SU-DHL-6 (cell line): Measurements from ENCODE around the gene CRISP1.

Experiments used
- H2AFZ ChIP-seq: fragments of 200-600 bp; sonication (generic); 2 replicates; pipeline ENCODE4 v1.6.1; 2014; ENCODE audit warnings: low read depth, mild to moderate bottlenecking, moderate library complexity, mixed read lengths, antibody characterized with exemption, low read length; ENCODE audit not compliant: severe bottlenecking
- H3F3A ChIP-seq: fragments of 200-600 bp; shearing (Covaris generic); 2 replicates; pipeline ENCODE4 v1.6.0; 2016; ENCODE audit warnings: antibody characterized with exemption, mild to moderate bottlenecking; ENCODE audit not compliant: insufficient read depth
- H3K27ac ChIP-seq: fragments of 200-600 bp; sonication (generic); 2 replicates; pipeline ENCODE4 v1.5.1; 2016; ENCODE audit warnings: low read depth, mild to moderate bottlenecking, low read length, moderate library complexity, mixed read lengths
- H3K27me3 ChIP-seq: fragments of 200-600 bp; sonication (generic), shearing (Covaris generic); 2 replicates; pipeline ENCODE4 v1.6.0; 2014; ENCODE audit warnings: mild to moderate bottlenecking, low read length
- H3K36me3 ChIP-seq: fragments of 200-600 bp; sonication (generic); 2 replicates; pipeline ENCODE4 v1.6.1; 2014; ENCODE audit warnings: mild to moderate bottlenecking, low read length, mixed read lengths
- H3K4me2 ChIP-seq: fragments of 300-600, 200-600 bp; shearing (Covaris generic), sonication (generic); 2 replicates; pipeline ENCODE4 v1.6.0; 2014; ENCODE audit warnings: low read length, low read depth, mild to moderate bottlenecking; ENCODE audit not compliant: poor library complexity, severe bottlenecking
- H3K4me3 ChIP-seq: fragments of 200-600 bp; sonication (generic); 2 replicates; pipeline ENCODE4 v1.5.1; 2014; ENCODE audit warnings: antibody characterized with exemption, low read length, mild to moderate bottlenecking, mixed read lengths; ENCODE audit not compliant: insufficient read depth, poor library complexity, severe bottlenecking
- H3K79me2 ChIP-seq: fragments of 200-600 bp; sonication (generic); 2 replicates; pipeline ENCODE4 v1.6.1; 2014; ENCODE audit warnings: mild to moderate bottlenecking, low read length, moderate library complexity; ENCODE audit not compliant: insufficient read depth
- H3K9ac ChIP-seq: fragments of 200-600 bp; sonication (generic); 2 replicates; pipeline ENCODE4 v1.7.0; 2014; ENCODE audit warnings: mild to moderate bottlenecking, low read length
- H3K9me2 ChIP-seq: fragments of 200-600 bp; sonication (generic); replicated peaks from 2 replicates; pipeline ENCODE4 v1.6.1; 2014; ENCODE audit warnings: low read length; ENCODE audit not compliant: insufficient read depth
- H3K9me3 ChIP-seq: fragments of 200-600 bp; sonication (generic); 2 replicates; pipeline ENCODE4 v1.6.1; 2014; ENCODE audit warnings: low read length, mixed read lengths; ENCODE audit not compliant: insufficient read depth
- H4K20me1 ChIP-seq: fragments of 200-600 bp; sonication (generic); 2 replicates; pipeline ENCODE4 v1.6.1; 2014; ENCODE audit warnings: low read depth, mild to moderate bottlenecking, antibody characterized with exemption, low read length, moderate library complexity, mixed read lengths
- EZH2phosphoT487 ChIP-seq: fragments of 200-600 bp; sonication (generic), shearing (Covaris generic); conservative IDR thresholded peaks from 2 replicates; pipeline ENCODE4 v1.6.1; 2018; ENCODE audit warnings: mild to moderate bottlenecking, antibody characterized with exemption, low read length, moderate library complexity, mixed read lengths
- TF ChIP-seq, protein P1 (sequence below): fragments of 200-600 bp; sonication (generic); IDR thresholded peaks from one replicate; pipeline ENCODE4 v1.5.1; 2017; ENCODE audit warnings: antibody characterized with exemption, mild to moderate bottlenecking, low read length, moderate library complexity; ENCODE audit not compliant: insufficient read depth, poor library complexity, severe bottlenecking

Gene CRISP1

DNA sequence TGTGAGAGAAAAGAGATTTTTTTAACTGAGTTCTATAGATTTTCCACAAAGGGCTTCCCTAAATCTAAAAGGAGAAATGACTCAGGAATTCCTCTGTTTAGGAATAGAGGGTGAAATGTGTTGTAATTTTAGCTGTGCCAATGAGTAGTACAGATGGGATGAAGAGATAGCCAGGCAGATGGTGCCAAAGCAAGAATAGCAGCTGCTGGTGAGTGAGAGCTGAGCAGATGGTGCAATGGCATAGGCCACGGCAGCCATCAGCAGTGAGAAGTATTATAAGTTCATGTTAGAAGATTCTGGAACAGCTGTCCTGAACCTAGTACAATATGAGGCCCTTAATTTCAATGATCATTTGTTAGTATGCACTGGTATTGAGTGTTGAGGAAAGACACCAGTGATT lies 40.2 kb upstream of the CRISP1 start:
- no peak overlapping the region for H3K27ac ChIP-seq
- no peaks in the 10 kb centered on the region for H3K36me3 ChIP-seq
- no peak overlapping the region for H2AFZ ChIP-seq
- no peak overlapping the region for H3K4me2 ChIP-seq
- H3K27me3 ChIP-seq = no peaks in the 10 kb centered on the region
- H4K20me1 ChIP-seq = no peaks in the 10 kb centered on the region
- H3K9ac ChIP-seq = no peak overlapping the region
- TF ChIP-seq, protein P1, sequence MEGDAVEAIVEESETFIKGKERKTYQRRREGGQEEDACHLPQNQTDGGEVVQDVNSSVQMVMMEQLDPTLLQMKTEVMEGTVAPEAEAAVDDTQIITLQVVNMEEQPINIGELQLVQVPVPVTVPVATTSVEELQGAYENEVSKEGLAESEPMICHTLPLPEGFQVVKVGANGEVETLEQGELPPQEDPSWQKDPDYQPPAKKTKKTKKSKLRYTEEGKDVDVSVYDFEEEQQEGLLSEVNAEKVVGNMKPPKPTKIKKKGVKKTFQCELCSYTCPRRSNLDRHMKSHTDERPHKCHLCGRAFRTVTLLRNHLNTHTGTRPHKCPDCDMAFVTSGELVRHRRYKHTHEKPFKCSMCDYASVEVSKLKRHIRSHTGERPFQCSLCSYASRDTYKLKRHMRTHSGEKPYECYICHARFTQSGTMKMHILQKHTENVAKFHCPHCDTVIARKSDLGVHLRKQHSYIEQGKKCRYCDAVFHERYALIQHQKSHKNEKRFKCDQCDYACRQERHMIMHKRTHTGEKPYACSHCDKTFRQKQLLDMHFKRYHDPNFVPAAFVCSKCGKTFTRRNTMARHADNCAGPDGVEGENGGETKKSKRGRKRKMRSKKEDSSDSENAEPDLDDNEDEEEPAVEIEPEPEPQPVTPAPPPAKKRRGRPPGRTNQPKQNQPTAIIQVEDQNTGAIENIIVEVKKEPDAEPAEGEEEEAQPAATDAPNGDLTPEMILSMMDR = no peak
- TF ChIP-seq EZH2phosphoT487 = no peak
- H3K9me2 ChIP-seq = no peaks in the 10 kb centered on the region
- H3K9me3 ChIP-seq = no peaks in the 10 kb centered on the region
- H3F3A ChIP-seq = no peaks in the 10 kb centered on the region
- H3K4me3 ChIP-seq = no peak overlapping the region
- H3K79me2 ChIP-seq = no peaks in the 10 kb centered on the region

DNA sequence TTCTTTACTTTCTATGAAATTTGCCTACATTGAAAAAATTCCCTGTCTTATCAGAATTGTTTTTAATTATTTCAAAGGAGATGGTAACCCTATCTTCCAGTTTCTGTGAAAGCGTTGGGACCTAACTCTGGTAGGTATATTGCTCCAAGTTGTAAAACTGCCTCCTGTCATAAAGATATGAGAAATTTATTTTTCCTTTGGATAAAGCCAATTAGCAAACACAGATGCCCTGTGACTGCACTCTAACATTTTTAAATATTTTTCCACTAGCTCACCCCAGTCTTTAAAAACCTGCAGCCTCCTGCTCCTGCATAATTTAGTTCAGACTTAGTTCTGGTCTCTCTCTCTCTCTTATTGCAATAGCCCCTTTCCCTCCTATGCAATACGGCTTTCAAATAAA lies 39.0 kb upstream of the CRISP1 start:
- Histone ChIP-seq H3K9ac (no peak overlapping the region), H3F3A (no peaks in the 10 kb centered on the region), H3K79me2 (no peaks in the 10 kb centered on the region), H2AFZ (no peak overlapping the region), H3K36me3 (no peaks in the 10 kb centered on the region), H3K4me2 (no peak overlapping the region), H3K9me3 (no peaks in the 10 kb centered on the region), H3K27ac (no peak overlapping the region), H3K4me3 (no peak overlapping the region), H3K27me3 (no peaks in the 10 kb centered on the region), H4K20me1 (no peaks in the 10 kb centered on the region), H3K9me2 (no peaks in the 10 kb centered on the region)
- no peak for TF ChIP-seq EZH2phosphoT487
- TF ChIP-seq, protein P1 = no peak

DNA sequence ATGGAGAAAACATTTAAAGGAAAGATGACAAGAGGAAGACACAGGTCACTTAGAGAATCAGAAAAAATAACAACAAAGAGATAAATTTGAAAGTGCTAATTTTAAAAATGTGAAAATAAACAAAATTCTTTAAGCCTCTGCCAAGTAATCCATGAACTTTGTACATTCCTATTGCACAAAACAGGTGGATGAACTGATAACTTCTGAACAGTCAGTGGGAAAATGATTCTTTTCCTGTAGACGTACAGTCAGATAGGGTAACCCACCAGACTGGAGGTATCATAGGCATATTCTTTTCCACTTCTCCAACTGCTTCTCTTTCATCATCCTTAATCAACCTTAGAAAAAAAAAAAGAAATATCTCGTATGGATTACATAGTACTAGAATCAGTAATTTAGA lies 36.5 kb upstream of the CRISP1 start:
- no peak overlapping the region for H3K4me2 ChIP-seq
- no peaks in the 10 kb centered on the region for H3K36me3 ChIP-seq
- H3K27ac ChIP-seq = no peak overlapping the region
- H3K27me3 ChIP-seq = no peaks in the 10 kb centered on the region
- no peak overlapping the region for H3K9ac ChIP-seq
- TF ChIP-seq, protein P1 = no peak
- TF ChIP-seq EZH2phosphoT487 = no peak
- H4K20me1 ChIP-seq = no peaks in the 10 kb centered on the region
- H2AFZ ChIP-seq = no peak overlapping the region
- H3F3A ChIP-seq = no peaks in the 10 kb centered on the region
- no peaks in the 10 kb centered on the region for H3K9me3 ChIP-seq
- H3K79me2 ChIP-seq = no peaks in the 10 kb centered on the region
- H3K4me3 ChIP-seq = no peak overlapping the region
- no peaks in the 10 kb centered on the region for H3K9me2 ChIP-seq
